ENCODE measurements around the gene CCDC188.

GRCh38 chr22:20181194-20181883 is 30.5 kb upstream of the CCDC188 start:
- TF ChIP-seq EZH2phosphoT487 (IDR thresholded peaks at IDR 0.05; ENCODE audit: low read depth) (no peak), CTCF (IDR thresholded peaks at IDR 0.05; ENCODE audit: low read depth, low read length) (no peak)
